GM10266 (cell line): Measurements from ENCODE around the gene FTCD.
"Not testable (repeated sequence)": the region's sequence is repeated elsewhere in the genome, so short reads cannot be mapped to it uniquely, and the experiment has no call there.

Experiments
- DNase-seq: peaks from one replicate; pipeline ENCODE4 v3.0.0; 2012; ENCODE audit errors: extremely low spot score
- TF ChIP-seq, protein P1 (sequence below): IDR thresholded peaks from 2 replicates; pipeline ENCODE4 v1.5.1; 2012; ENCODE audit warnings: mild to moderate bottlenecking, low read depth; ENCODE audit not compliant: control insufficient read depth, insufficient read depth; ENCODE audit errors: missing control alignments

FTCD gene

GRCh38 chr21:46171996-46172862, 16.9 kb upstream of the FTCD start:
- no peak for DNase-seq
- TF ChIP-seq, protein P1, sequence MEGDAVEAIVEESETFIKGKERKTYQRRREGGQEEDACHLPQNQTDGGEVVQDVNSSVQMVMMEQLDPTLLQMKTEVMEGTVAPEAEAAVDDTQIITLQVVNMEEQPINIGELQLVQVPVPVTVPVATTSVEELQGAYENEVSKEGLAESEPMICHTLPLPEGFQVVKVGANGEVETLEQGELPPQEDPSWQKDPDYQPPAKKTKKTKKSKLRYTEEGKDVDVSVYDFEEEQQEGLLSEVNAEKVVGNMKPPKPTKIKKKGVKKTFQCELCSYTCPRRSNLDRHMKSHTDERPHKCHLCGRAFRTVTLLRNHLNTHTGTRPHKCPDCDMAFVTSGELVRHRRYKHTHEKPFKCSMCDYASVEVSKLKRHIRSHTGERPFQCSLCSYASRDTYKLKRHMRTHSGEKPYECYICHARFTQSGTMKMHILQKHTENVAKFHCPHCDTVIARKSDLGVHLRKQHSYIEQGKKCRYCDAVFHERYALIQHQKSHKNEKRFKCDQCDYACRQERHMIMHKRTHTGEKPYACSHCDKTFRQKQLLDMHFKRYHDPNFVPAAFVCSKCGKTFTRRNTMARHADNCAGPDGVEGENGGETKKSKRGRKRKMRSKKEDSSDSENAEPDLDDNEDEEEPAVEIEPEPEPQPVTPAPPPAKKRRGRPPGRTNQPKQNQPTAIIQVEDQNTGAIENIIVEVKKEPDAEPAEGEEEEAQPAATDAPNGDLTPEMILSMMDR: no peak

- no peak for DNase-seq
- TF ChIP-seq, protein P1: no peak
Measured at GRCh38 chr21:46171585-46171984, 16.2 kb upstream of the FTCD start.

- DNase-seq: not testable (repeated sequence)
Measured at GRCh38 chr21:46170436-46171193, 15.2 kb upstream of the FTCD start.

DNA sequence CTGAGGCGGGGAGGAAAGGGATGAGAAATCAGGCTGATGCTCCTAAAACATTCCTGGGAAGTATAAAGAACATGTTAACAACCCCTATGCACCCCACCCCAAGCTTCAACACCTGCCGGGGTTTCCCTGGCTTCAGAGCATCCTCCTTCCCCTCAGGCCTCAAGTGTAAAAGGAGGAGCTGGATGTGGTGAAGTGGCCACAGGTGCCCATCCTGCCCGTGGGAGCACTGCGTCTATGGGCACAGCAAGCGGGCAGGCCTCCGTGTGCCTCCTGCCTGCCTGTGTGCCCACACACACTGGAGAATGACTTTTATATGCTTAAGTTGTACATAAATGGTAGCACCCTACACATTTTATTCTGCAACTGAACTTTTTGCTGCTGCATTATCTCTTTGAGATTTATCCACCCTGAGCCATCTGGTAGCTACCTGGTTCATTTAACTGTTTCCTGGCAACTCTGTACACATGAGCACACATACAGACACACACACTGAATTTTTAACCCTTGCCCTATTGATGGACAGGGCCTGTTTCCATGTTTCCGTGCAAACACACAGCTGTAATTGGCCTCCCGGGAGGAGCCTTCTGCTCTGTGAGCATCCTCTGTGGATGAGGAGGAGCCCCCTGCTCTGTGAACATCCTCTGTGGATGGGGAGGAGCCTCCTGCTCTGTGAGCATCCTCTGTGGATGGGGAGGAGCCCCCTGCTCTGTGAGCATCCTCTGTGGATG, 13.4 kb upstream of the FTCD start:
- no peak for DNase-seq
- TF ChIP-seq, protein P1: no peak

DNA sequence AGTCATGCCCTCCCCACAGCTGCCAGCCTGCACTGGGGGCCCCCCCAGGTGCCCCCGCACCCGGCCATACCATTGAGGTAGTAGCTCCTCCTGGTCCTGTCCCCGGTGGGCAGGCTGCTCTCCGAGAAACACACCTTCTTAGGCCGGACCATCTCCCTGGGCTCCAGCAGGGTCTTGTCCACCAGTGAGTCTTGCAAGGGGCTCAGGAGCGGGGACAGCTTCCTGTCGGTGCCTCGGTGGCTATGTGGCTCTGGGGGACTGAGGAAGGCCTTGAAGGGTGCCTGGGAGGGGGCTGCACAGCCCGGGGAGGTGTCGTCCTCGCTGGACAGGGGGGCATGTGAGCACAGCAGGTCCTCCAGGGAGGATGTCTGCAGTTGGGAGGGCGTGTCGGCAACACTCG, 12.9 kb upstream of the FTCD start:
- TF ChIP-seq, protein P1: no peak
- DNase-seq: no peak

DNA sequence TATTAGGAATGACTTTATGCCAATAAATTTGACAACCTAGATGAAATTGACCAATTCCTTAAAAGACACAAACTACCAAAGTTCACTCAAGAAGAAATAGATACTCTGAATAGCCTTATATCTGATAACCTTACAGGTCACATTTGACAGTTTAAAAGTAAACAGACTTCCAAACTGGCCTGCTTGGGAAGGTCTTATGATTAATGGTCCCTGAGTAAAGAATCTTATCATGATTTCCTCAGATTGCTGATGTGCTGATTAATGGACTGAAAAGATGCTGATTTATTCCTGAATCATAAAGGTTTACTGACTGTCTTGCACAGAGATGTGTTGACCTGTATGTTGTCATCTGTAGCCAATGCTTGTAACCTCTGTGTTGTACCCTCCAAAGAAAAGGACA, 9.7 kb upstream of the FTCD start:
- DNase-seq: no peak
- TF ChIP-seq, protein P1: no peak

DNA sequence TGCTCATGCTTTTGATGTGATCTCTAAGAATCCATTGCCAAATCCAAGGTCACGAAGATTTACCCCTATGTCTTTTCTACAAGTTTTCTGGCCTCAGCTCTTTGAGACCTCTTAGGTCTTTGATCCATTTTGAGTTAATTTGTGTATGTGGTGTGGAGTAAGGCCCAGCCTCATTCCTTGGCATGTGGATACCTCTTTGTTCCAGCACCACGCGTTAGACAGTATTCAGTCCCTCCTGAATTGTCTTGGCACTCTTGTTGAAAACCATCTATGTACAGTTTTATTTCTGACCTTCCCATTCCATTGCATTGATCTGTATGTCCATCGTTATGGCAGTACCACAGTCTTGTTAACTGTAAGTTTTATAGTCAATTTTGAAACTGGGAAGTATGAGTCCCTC, 8.0 kb upstream of the FTCD start:
- TF ChIP-seq, protein P1: no peak

More for the DNA sequence above, 8.0 kb upstream of the FTCD start:
- no peak for DNase-seq
